H54 (cell line): ENCODE results near the gene PPHLN1.

Experiments used
- DNase-seq: peaks from one replicate; pipeline ENCODE4 v3.0.0; 2011; ENCODE audit warnings: low spot score, mixed read lengths; ENCODE audit not compliant: insufficient read length
- FAIRE-seq: peaks from 3 replicates; lab custom pipeline; 2011; peaks lifted over from hg19 to GRCh38; lab: Jason Lieb, UNC
- POLR2A ChIP-seq: IDR thresholded peaks from 2 replicates; pipeline ENCODE4 v1.6.1; 2011; ENCODE audit warnings: low read depth, mild to moderate bottlenecking, low read length

The PPHLN1 gene

DNA sequence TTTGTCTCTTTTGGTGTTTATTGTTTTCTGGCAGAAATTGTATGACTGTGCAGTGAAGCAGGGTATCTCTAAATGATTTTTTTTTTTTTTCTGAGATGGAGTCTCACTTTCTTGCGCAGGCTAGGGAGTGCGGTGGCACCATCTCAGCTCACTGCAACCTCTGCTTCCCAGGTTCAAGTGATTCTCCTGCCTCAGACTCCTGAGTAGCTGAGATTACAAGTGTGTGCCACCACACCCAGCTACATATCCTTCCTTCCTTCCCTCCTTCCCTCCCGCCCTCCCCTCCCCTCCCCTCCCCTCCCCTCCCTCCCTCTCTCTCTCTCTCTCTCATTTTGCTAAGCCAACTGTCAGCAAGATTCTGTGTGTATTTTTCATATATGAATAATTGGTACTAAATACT lies 94.4 kb downstream of the PPHLN1 start:
- TF ChIP-seq POLR2A = no peak
- FAIRE-seq (no peak), DNase-seq (no peak)

DNA sequence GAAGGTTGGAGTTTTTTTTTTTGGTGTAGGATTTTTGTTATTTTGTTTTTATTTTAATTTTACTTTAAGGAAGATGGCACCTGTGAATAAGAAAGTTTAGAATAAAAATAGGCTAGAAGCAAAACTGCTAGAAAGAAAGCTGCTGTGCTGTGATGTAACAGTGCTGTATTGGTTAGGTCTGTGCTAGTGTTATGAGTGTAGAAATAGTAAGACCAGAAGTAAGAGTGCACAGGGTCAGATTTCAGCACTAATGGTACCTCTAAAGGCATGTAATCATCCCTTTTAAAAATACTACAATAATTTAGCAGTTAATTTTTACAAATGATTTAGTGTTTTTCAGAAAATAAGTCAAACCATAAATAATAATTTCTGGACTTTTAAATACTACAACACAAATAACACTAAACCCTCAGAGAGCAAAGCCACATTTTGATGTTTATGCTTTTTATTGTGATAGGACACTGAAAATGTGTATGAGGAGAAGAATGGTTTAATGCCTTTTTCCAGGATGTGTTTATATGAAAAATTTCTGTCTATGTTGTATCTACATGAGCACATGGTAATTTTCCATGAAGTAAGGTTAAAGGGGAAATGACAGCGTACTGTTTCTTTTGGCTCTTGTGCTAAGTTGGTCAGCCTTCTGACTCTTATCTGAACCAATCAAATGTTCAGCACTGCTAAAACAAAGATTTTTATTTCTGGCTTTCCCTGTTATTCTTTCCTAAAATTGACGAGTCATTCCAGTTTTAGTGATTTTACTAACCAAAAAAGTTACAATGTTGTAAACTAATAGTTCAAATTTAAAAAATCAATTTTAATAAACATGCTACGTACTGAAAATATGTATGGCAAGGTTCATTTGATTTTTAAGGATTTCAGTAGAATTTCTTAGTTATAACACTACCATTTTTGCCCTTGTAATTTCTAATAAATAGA lies 96.1 kb downstream of the PPHLN1 start:
- DNase-seq (peak; percentile 7), FAIRE-seq (peak; percentile 72)

DNA sequence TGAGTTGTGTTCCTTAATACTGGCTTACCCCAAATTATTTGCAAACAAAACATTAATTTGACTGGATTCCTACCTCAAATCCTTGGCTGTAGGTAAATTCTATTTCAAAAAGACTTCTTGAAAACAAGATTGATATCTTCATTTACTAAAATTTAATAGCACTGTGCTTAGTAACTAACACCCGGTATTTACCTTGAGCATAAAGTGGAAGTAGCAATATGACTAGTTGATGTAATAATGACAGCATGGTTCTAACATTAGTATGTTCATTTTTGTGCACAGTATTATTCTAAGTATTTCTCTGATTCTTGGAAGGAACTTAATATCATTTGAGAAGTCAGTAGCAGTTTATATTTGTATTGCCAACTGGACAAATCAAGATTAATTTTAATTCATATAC lies 96.8 kb downstream of the PPHLN1 start:
- TF ChIP-seq POLR2A = no peak
- FAIRE-seq (peak; percentile 50), DNase-seq (no peak)

More for the DNA sequence above, 96.1 kb downstream of the PPHLN1 start:
- no peak for TF ChIP-seq POLR2A

DNA sequence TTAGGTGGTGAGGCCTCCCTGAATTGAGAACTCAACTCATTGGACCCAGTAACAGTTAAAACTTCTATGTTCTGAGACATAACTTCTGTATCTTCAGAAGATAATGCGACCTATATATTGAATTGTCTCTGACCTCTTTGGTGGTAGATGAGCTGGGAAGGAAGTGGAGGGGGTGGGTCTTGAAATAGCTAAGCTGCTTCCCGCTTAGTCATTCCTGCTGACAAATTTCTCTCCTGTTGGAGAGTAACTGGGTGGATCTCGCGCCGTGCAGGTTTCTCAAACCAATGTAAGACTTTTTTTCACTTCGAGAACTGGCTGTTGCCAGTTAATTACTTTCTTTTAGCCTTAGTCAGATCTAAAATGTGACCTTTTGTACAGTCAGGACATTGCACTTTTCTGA lies 100.8 kb downstream of the PPHLN1 start:
- DNase-seq (peak; percentile 30), FAIRE-seq (peak; percentile 96)
- TF ChIP-seq POLR2A = no peak

DNA sequence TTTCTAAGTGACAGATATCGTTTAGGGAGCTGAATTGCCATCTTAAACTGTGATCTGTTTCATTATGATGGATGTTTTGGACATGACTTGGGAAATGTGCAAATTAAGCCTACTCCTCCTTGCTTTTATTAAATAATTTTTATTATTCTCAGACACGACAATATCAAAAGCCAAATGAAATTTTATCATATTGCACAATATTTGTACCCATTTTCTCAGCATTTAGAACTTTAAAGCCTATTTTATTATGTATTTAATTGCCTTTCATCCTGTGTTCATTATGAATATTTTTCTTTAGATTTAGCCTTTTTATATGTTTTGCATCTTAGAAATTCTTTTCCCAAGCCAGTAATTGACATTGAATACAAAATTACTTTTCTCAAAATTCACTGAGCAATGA lies 102.9 kb downstream of the PPHLN1 start:
- FAIRE-seq (no peak), DNase-seq (no peak)
- no peak for TF ChIP-seq POLR2A

DNA sequence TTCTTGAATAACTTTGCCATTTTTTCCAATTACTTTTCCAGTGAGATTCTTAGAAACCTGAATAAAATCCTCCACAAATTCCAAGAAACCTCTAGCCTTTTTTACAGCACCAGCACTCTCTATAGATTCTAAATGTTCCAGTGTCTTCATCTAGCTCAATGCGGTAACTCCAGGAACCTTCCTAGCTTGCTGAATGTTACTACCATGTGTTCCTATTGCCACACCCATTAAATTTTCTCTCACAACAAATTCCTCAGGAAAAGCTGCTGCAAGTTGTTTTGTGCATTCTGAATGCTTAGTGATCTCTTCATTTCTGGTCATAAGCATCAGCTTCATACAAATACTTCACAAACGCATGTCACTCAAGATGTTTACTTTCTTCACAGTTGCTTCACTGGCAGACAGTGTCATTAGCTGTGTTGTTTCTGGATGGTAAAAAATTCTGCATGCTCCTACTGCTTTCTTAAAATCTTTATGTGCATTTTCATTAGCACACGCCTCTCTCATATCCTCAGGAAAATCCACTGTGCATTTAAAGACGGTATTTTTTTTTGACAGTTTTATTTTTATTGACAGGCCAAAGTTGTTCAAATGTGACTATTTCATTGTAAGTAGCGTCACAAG lies 106.7 kb downstream of the PPHLN1 start:
- no peak for DNase-seq
- no peak for TF ChIP-seq POLR2A
- peak; percentile 61 for FAIRE-seq

DNA sequence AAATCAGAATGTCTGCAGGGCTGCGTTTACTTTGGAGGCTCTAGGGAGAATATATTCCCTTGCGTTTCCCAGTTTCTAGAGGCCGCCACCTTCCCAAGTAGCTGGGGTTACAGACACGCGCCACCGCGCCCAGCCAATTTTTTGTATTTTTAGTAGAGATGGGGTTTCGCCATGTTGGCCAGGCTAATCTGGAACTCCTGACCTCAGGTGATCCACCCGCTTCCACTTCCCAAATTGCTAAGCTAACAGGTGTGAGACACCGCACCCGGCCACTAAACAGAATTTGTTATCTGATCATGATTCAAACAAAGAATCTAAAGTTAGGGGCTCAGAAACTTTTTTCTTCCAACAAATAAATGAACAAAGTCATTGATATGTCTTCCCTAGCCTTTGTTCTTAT lies 114.6 kb downstream of the PPHLN1 start:
- no peak for DNase-seq
- no peak for FAIRE-seq

DNA sequence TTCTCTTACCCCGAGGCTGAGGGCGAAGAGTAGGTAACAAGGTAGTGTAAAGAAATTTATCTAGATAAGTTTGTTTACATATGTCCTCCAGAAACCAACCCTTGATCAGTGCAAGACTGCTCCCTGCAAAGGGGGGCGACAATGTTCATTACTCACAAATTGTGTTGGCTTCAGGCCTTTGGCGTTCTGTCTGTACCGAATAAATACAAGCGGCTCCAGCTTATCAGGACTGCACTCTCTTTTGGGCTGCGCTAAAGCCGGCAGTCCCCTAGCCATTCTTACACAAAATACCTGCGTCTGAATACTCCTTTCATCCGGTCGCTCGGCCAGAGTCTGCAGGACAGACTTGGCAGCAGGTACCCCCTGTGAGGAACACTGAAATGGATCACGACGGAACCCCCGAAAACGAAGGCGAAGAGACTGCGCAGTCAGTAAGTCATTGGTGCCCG lies 116.4 kb downstream of the PPHLN1 start:
- FAIRE-seq (no peak), DNase-seq (no peak)
- no peak for TF ChIP-seq POLR2A

More for the DNA sequence above, 114.6 kb downstream of the PPHLN1 start:
- TF ChIP-seq POLR2A = no peak

DNA sequence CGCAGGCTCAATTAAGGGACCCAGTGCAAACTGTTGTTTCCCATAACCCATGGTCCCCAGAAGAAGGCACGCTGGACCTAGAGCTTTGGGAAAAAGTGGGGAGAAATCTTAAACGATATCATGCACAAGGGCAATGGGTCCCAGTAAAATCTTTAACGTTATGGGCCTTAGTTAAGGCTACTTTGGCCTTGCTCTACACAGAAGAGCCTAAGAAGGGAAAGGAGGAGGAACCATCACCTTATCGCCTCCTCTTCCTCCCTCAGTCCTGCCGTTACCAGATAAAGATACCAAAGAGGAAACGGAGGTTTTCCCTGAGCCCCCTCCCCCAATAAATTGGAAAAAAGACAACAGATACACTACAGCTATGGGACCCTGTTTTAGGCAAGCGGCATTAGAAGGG lies 116.9 kb downstream of the PPHLN1 start:
- TF ChIP-seq POLR2A = no peak
- DNase-seq = no peak
- FAIRE-seq = no peak

DNA sequence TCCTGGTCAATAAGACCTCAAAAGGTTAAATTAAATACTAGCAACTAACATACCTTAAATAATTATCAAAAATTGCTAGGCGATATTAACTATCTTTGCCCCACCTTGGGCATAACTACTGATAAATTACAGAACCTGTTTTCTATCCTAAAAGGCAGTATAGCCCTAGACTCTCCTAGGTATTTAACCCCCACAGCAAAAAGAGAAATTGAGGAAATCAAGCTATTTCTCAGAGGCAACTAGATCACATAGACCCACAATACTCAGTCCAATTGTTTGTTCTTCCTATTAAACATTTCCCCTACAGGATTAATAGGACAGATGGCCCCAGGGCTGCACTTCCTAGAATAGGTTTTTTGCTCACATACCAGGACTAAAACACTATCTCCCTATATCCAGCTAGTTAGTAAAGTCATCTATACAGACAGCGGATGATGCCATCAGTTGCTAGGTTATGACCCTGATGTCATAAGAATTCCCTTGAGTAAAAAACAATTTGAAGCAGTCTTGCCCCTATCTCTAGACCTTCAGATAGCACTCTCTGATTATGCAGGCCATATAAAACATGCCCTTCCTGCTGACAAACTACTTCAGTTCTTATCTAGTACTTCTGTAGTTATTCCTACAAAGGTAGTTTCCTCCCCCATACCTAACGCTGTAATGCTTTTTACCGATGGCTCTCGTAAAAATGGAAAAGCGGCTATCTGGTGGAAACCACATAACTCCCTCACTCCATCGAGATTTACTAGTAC lies 118.4 kb downstream of the PPHLN1 start:
- DNase-seq (no peak), FAIRE-seq (no peak)
- no peak for TF ChIP-seq POLR2A

DNA sequence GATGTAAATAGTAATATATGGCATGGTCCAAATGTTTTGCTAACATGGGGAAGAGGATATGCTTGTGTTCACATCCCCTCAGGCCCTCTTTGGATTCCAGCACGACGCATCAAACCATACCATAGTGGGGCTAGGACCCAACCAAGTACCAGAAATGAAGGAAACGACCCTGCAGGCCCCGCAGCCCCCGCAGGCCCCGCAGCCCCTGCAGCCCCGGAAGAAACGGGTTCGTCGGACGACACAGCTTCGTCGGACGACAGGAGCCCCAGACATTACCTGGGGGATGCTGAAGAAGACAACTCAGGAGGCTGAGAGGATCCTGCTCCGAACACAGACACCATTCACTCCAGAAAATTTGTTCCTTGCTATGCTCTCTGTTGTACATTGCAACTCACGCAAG lies 119.9 kb downstream of the PPHLN1 start:
- no peak for TF ChIP-seq POLR2A
- DNase-seq = no peak
- no peak for FAIRE-seq

DNA sequence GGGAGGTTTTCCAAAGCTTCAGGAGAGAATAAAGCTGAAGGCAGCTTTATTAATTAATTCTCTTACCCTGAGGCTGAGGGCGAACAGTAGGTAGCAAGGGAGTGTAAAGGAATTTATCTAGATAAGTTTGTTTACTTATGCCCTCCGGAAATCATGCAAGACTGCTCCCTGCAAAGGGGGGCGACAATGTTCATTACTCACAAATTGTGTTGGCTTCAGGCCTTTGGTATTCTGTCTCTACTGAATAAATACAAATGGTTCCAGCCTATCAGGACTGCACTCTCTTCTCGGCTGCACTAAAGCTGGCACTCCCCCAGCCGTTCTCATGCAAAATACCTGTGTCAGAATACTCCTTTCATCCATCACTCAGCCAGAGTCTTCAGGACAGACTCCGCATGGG lies 120.8 kb downstream of the PPHLN1 start:
- DNase-seq (no peak), FAIRE-seq (no peak)
- no peak for TF ChIP-seq POLR2A

DNA sequence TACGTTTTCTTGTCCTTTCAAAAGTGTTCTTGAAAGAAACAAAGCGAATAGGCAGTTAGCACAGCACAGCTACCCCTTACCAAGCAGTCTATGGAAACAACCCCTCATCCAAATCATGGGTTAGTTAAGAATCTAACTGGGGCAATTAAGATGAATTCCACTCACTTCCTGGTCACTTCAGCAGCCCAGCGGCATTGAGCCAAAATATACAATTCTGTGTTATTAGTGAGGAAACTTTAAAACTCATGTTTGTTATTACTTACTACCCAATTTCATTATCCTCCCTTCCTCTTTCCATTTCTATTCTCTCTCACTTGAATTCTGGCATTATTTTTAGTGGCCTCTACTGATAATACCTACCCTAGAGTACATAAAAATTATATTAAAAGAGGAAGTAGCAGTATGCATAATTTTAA lies 121.4 kb downstream of the PPHLN1 start:
- FAIRE-seq (no peak), DNase-seq (no peak)
- TF ChIP-seq POLR2A = no peak

DNA sequence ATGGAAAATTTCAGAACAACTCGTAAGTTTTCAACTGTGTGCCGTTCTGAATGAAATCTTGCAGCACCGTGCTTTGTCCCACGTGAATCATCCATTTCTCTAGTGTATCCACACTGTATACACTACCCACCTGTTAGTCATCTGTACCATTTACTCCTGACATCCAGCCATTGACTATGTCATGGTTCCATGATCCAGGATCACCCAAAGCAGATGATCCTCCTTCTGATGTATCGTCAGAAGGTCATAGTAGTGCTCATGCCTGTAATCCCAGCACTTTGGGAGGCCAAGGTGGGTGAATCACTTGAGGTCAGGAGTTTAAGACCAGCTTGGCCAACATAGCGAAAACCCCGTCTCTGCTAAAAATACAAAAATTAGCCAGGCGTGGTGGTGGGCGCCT lies 122.9 kb downstream of the PPHLN1 start:
- FAIRE-seq = no peak
- no peak for DNase-seq
- TF ChIP-seq POLR2A = no peak
